Fibroblast of lung (primary cell): Measurements from ENCODE around the gene SON.

Experiments
- EZH2 ChIP-seq: IDR thresholded peaks from 2 replicates; pipeline ENCODE4 v1.5.1; 2012; ENCODE audit warnings: low read length, control low read depth, mild to moderate bottlenecking; ENCODE audit errors: missing control alignments
- TF ChIP-seq, protein P1 (sequence below), 2 donors: IDR thresholded peaks in 1 of 2; conservative IDR thresholded peaks in 1 of 2; 1 replicate in 1 of 2; 2 replicates in 1 of 2; pipeline ENCODE4 v1.5.1; 2011 to 2012; ENCODE audit warnings: low read length in 2 of 2, control low read depth in 1 of 2, inconsistent platforms in 1 of 2, low read depth in 1 of 2, mild to moderate bottlenecking in 1 of 2

DNA sequence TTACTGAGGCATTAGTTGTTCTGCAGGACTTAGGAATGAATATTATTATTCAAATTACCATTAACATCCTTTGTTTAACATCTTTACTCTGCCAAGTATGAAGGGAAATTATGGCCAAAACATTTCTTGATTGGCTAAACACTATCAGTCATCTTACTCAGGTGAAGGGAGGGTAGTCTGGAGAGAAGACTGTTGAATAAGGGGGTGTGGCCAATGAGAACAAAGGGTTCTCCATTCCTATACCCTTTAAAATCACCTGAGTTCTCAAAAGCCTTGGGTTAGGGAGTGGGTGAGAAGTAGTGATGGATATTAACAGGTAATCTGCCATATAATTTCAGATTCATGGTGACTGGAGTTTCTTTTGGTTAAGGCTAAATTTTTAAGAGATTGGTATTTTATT lies 79.4 kb downstream of the SON start:
- TF ChIP-seq, protein P1, sequence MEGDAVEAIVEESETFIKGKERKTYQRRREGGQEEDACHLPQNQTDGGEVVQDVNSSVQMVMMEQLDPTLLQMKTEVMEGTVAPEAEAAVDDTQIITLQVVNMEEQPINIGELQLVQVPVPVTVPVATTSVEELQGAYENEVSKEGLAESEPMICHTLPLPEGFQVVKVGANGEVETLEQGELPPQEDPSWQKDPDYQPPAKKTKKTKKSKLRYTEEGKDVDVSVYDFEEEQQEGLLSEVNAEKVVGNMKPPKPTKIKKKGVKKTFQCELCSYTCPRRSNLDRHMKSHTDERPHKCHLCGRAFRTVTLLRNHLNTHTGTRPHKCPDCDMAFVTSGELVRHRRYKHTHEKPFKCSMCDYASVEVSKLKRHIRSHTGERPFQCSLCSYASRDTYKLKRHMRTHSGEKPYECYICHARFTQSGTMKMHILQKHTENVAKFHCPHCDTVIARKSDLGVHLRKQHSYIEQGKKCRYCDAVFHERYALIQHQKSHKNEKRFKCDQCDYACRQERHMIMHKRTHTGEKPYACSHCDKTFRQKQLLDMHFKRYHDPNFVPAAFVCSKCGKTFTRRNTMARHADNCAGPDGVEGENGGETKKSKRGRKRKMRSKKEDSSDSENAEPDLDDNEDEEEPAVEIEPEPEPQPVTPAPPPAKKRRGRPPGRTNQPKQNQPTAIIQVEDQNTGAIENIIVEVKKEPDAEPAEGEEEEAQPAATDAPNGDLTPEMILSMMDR (conservative IDR thresholded peaks at IDR 0.05 in 1 of 2, IDR thresholded peaks at IDR 0.05 in 1 of 2; ENCODE audit: low read depth in 1 of 2, low read length in 2 of 2): no peak
- no peak for TF ChIP-seq EZH2
